ENCODE data around the gene HYAL1. TPM values are rescaled to one million over a fixed set of nuclear protein-coding genes. Genes with fewer than 3 reads are reported as not detected.
"Not testable (repeated sequence)": the region's sequence is repeated elsewhere in the genome, so short reads cannot be mapped to it uniquely, and the experiment has no call there.

Gene HYAL1
- total RNA-seq, 1 donor from 2014 or later = 78.8 TPM

GRCh38 chr3:50264964-50265485, 38.3 kb downstream of the HYAL1 start:
- H3K9me3 ChIP-seq = no peaks in the 10 kb centered on the region
- ATAC-seq = no peak
- intact Hi-C loops (cut with DNase I) = no loop called here
- TF ChIP-seq, protein P1, sequence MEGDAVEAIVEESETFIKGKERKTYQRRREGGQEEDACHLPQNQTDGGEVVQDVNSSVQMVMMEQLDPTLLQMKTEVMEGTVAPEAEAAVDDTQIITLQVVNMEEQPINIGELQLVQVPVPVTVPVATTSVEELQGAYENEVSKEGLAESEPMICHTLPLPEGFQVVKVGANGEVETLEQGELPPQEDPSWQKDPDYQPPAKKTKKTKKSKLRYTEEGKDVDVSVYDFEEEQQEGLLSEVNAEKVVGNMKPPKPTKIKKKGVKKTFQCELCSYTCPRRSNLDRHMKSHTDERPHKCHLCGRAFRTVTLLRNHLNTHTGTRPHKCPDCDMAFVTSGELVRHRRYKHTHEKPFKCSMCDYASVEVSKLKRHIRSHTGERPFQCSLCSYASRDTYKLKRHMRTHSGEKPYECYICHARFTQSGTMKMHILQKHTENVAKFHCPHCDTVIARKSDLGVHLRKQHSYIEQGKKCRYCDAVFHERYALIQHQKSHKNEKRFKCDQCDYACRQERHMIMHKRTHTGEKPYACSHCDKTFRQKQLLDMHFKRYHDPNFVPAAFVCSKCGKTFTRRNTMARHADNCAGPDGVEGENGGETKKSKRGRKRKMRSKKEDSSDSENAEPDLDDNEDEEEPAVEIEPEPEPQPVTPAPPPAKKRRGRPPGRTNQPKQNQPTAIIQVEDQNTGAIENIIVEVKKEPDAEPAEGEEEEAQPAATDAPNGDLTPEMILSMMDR (IDR thresholded peaks at IDR 0.05) = no peak
- H3K27me3 ChIP-seq = no peaks in the 10 kb centered on the region
- peak overlapping the region; percentile 90 for H3K27ac ChIP-seq
- peak overlapping the region; percentile 3 for H3K4me3 ChIP-seq
- H3K36me3 ChIP-seq = no peaks in the 10 kb centered on the region
- no peak for DNase-seq
- H3K4me1 ChIP-seq = peaks cover 62% of the 10 kb centered on the region

DNA sequence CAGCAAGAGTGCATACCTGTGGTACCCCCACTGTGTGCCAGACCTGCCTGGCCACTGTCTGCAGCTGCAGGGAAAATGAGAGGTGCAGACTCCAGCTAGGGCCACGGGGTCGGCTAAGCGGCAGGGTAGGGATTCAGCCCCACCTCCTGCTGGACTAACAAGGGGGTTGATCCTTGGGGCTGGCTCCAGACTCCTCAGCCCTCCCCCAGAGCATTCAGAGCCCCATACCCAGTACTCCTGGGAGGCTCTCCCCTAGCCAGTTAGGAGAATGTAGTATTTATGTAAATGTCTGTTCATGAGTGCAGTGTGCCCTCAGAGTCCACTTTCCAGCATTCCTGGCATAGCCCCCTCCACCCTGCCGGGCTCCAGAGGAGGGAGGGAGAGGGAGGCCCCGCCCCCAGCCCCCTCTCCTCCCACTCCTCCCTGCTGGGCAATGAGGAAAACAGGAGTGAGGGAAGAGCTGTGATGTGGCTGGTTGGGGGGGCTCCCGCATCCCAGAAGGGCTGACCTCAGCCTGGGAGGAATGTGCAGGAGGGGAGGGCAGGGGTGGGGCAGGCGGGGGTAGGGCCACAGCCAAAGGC, 38.9 kb downstream of the HYAL1 start:
- peak; percentile 89 for DNase-seq
- TF ChIP-seq, protein P1 (IDR thresholded peaks at IDR 0.05) = no peak
- H3K4me1 ChIP-seq = peaks cover 65% of the 10 kb centered on the region
- no peaks in the 10 kb centered on the region for H3K36me3 ChIP-seq
- H3K9me3 ChIP-seq = no peaks in the 10 kb centered on the region
- no peak overlapping the region for H3K4me3 ChIP-seq
- H3K27me3 ChIP-seq = no peaks in the 10 kb centered on the region
- H3K27ac ChIP-seq = peak overlapping the region; percentile 90
- intact Hi-C loops (cut with DNase I) = no loop called here
- peak; percentile 68 for ATAC-seq

GRCh38 chr3:50263478-50264382, 39.6 kb downstream of the HYAL1 start:
- H3K27me3 ChIP-seq = no peaks in the 10 kb centered on the region
- DNase-seq = no peak
- no peaks in the 10 kb centered on the region for H3K9me3 ChIP-seq
- TF ChIP-seq, protein P1 (IDR thresholded peaks at IDR 0.05) = no peak
- ATAC-seq = no peak
- peaks cover 69% of the 10 kb centered on the region for H3K4me1 ChIP-seq
- peak overlapping the region; percentile 90 for H3K27ac ChIP-seq
- no peak overlapping the region for H3K4me3 ChIP-seq
- intact Hi-C loops (cut with DNase I) = no loop called here
- H3K36me3 ChIP-seq = peaks cover 5% of the 10 kb centered on the region

DNA sequence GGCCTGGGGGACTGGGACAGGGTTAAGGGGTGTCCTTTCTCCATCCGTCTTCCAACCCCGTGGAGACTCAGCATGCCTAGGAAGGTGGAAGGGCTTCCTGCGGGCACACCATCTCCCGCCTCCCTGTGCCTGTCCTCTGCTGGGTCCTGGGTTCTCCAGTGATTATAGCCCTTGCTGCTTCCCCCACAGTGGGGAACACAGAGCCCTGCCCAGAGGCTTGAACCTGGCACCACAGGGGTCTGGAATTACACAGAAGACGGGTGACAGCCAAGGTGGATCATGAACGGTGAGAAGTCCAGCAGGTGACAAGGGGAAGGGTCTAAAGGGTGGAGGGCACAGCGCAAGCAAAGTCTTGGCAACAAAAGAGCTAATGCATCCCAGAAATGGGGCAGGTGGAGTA, 40.6 kb downstream of the HYAL1 start:
- Histone ChIP-seq H3K9me3 (no peaks in the 10 kb centered on the region), H3K36me3 (peaks cover 15% of the 10 kb centered on the region), H3K27me3 (no peaks in the 10 kb centered on the region), H3K27ac (no peak overlapping the region), H3K4me3 (no peak overlapping the region), H3K4me1 (peaks cover 62% of the 10 kb centered on the region)
- TF ChIP-seq, protein P1 (IDR thresholded peaks at IDR 0.05) = no peak
- intact Hi-C loops (cut with DNase I) = no loop called here
- ATAC-seq = no peak
- DNase-seq = no peak

DNA sequence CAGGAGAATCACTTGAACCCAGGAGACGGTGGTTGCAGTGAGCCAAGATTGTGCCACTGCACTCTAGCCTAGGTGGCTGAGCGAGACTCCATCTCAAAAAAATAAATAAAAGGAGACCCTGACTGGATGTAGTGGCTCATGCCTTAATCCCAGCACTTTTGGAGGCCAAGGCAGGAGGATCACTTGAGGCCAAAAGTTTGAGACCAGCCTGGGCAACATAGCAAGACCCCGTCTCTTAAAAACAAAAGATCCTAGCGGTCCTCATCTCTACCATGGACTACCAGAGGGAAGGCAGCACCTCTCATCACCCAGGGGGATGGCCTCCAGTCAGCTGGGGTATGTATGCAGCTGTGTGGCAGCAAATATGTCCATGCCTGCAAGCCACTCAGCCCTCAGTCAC, 41.2 kb downstream of the HYAL1 start:
- H3K9me3 ChIP-seq; H3K27ac ChIP-seq; DNase-seq; H3K4me3 ChIP-seq; ATAC-seq; H3K27me3 ChIP-seq; intact Hi-C loops (cut with DNase I): not testable (repeated sequence)
- H3K36me3 ChIP-seq = peaks cover 21% of the 10 kb centered on the region
- peaks cover 62% of the 10 kb centered on the region for H3K4me1 ChIP-seq

- Histone ChIP-seq H3K27me3 (no peaks in the 10 kb centered on the region), H3K4me1 (peaks cover 57% of the 10 kb centered on the region), H3K4me3 (no peak overlapping the region), H3K36me3 (peaks cover 28% of the 10 kb centered on the region), H3K27ac (peak overlapping the region; percentile 96), H3K9me3 (no peaks in the 10 kb centered on the region)
- TF ChIP-seq, protein P1 (IDR thresholded peaks at IDR 0.05) = no peak
- ATAC-seq = no peak
- DNase-seq = no peak
- intact Hi-C loops (cut with DNase I) = no loop called here
Measured at GRCh38 chr3:50261505-50261904, 41.9 kb downstream of the HYAL1 start.

Measured in upper lobe of right lung (tissue), 1 donor.